RWPE1 (cell line): Measurements from ENCODE around the gene HIC1.
A peak's percentile ranks its signal among the peaks of the same experiment; 100 is the strongest.

Source experiments
- CTCF ChIA-PET: fragments of 350-600 bp; sonication (Branson Sonifier 250); formaldehyde crosslinking; extraction: SDS; loops from one replicate; lab custom pipeline; 2021; lab: Yijun Ruan, JAX
- POLR2A ChIA-PET: fragments of 400-600 bp; formaldehyde crosslinking; extraction: SDS; loops from one replicate; lab custom pipeline; 2020; ENCODE audit warnings: antibody characterized with exemption; ENCODE audit not compliant: low non-redundant PET; lab: Yijun Ruan, JAX
- DNase-seq: peaks from one replicate; pipeline ENCODE4 v3.0.0; 2012; ENCODE audit warnings: low spot score
- H3K27ac ChIP-seq: fragments of 450-650 bp; 2 replicates; pipeline ENCODE4 v1.5.1; 2017
- TF ChIP-seq, protein P1 (sequence below): fragments of 450-650 bp; conservative IDR thresholded peaks from 2 replicates; pipeline ENCODE4 v1.5.1; 2017; ENCODE audit warnings: low read depth, mild to moderate bottlenecking

The HIC1 gene

DNA sequence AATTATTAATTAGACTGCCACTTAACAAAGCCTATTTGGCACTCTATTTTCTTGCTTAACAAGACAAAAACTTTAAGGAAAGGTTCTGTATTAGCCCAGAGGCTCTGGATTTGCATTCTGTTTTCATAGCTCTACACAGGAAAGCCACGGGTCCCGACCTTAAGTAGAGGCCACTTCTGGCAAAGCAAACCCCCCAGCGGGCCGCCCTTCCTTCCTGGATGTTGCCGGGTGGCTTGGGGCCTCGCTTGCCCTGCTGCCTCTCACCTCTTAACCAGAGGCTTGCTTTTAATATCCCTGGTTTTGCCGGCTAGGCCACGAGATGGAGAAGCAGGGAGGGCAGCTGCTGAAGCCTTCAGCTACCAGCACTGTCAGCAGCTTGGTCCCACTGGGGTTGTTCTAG, 34.2 kb upstream of the HIC1 start:
- no peak for DNase-seq
- TF ChIP-seq, protein P1, sequence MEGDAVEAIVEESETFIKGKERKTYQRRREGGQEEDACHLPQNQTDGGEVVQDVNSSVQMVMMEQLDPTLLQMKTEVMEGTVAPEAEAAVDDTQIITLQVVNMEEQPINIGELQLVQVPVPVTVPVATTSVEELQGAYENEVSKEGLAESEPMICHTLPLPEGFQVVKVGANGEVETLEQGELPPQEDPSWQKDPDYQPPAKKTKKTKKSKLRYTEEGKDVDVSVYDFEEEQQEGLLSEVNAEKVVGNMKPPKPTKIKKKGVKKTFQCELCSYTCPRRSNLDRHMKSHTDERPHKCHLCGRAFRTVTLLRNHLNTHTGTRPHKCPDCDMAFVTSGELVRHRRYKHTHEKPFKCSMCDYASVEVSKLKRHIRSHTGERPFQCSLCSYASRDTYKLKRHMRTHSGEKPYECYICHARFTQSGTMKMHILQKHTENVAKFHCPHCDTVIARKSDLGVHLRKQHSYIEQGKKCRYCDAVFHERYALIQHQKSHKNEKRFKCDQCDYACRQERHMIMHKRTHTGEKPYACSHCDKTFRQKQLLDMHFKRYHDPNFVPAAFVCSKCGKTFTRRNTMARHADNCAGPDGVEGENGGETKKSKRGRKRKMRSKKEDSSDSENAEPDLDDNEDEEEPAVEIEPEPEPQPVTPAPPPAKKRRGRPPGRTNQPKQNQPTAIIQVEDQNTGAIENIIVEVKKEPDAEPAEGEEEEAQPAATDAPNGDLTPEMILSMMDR: no peak
- POLR2A ChIA-PET: no interaction called here
- H3K27ac ChIP-seq: peak overlapping the region; percentile 11; the same call in 1 of the 2 replicates
- CTCF ChIA-PET: no interaction called here

- POLR2A ChIA-PET: no interaction called here
- no peak for DNase-seq
- CTCF ChIA-PET: interaction anchor here (0.6 to 3.9 kb wide), 2 partner anchors 113 to 234 kb away, joined by 4 to 53 read pairs; no protein-coding TSS in a partner anchor
- TF ChIP-seq, protein P1: no peak
- H3K27ac ChIP-seq: peak overlapping the region; percentile 83
Measured at GRCh38 chr17:2022647-2023240, 32.2 kb upstream of the HIC1 start.

- POLR2A ChIA-PET: no interaction called here
- no peak for DNase-seq
- CTCF ChIA-PET: interaction anchor here (0.6 to 3.9 kb wide), 3 partner anchors 20 to 234 kb away, joined by 4 to 53 read pairs (median 4); no protein-coding TSS in a partner anchor
- TF ChIP-seq, protein P1: no peak
- H3K27ac ChIP-seq: peak overlapping the region; percentile 83
Measured at GRCh38 chr17:2023256-2023655, 31.6 kb upstream of the HIC1 start.

- TF ChIP-seq, protein P1: no peak
- CTCF ChIA-PET: interaction anchor here (0.5 to 3.9 kb wide), 5 partner anchors 20 to 114 kb away, joined by 3 to 53 read pairs (median 4); no protein-coding TSS in a partner anchor
- POLR2A ChIA-PET: no interaction called here
- DNase-seq: peak; percentile 62
- H3K27ac ChIP-seq: peak overlapping the region; percentile 83
Measured at GRCh38 chr17:2023692-2024571, 31.0 kb upstream of the HIC1 start.

DNA sequence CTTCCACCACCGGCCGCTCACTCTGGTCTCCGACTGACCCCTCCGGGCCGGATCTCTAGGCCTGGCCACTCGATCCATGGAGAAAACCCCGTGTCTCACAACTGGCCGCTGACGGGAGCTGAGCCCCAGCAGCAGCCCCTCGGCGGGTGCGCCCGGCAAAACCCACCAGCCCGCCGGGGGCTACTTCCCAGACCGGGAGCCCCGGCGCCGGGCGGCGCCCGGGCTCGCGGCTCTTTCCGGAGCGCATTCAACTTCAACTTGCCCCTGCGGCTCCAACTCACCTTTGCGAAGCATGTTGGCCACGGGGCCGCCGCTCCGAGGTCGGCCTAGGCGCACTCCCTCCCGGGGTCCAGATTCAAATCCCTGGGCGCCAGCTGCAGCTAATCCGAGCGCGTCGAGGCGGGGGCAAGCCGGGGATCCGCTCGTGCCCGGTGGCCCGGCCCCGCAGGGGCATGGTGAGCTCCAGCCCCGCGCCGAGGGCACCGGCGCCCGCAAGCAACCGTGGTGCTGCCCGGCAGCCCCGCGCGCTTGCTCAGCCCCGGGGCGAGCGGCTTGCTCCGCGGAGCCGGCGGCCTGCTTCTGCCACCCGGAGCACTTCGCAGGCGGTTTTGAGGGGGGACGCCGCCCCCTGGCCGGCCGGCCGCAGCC, 30.2 kb upstream of the HIC1 start:
- TF ChIP-seq, protein P1: no peak

GRCh38 chr17:2025220-2025621, 29.7 kb upstream of the HIC1 start, which contains the start of gene RTN4RL1:
Gene RTN4RL1, minus strand, starts transcription at chr17:2025334. Its CDS starts 469 bp downstream, at chr17:2024865.
- ChIA-PET POLR2A (no interaction called here), CTCF (interaction anchor here (0.6 to 3.9 kb wide), 15 partner anchors 9 to 380 kb away, joined by 3 to 53 read pairs (median 3); partner anchors contain the start of gene SCARF1)
- peak within 1 kb of the TSS; percentile 83 for H3K27ac ChIP-seq
- TF ChIP-seq, protein P1: no peak
- peak; percentile 87 for DNase-seq

More for the DNA sequence above, 30.2 kb upstream of the HIC1 start:
- ChIA-PET POLR2A (no interaction called here), CTCF (interaction anchor here (0.5 to 3.9 kb wide), 8 partner anchors 13 to 120 kb away, joined by 3 to 53 read pairs (median 4); no protein-coding TSS in a partner anchor)
- H3K27ac ChIP-seq: peak overlapping the region; percentile 83
- no peak for DNase-seq
